Duodenal mucosa (tissue), 2 donors: ENCODE results near the gene VPS41.

Experiments used
- H3K27ac ChIP-seq: one replicate; pipeline ENCODE4 v1.7.0; 2013; ENCODE audit warnings: low read depth, low read length
- H3K27me3 ChIP-seq, 2 donors: one replicate each; pipeline ENCODE4 v1.7.0; 2013; ENCODE audit warnings: low read length in 2 of 2, control low read depth in 1 of 2; ENCODE audit not compliant: insufficient read depth in 2 of 2, control insufficient read depth in 1 of 2
- H3K36me3 ChIP-seq, 2 donors: one replicate each; pipeline ENCODE4 v1.7.0; 2013; ENCODE audit warnings: low read length in 2 of 2, control low read depth in 1 of 2; ENCODE audit not compliant: insufficient read depth in 2 of 2, control insufficient read depth in 1 of 2
- H3K4me1 ChIP-seq, 2 donors: one replicate each; pipeline ENCODE4 v1.7.0; 2013; ENCODE audit warnings: low read length in 2 of 2, control low read depth in 1 of 2; ENCODE audit not compliant: insufficient read depth in 2 of 2, control insufficient read depth in 1 of 2
- H3K4me3 ChIP-seq, 2 donors: one replicate each; pipeline ENCODE4 v1.7.0; 2013; ENCODE audit warnings: low read length in 2 of 2, low read depth in 1 of 2
- H3K9ac ChIP-seq, 2 donors: one replicate each; pipeline ENCODE4 v1.7.0; 2013; ENCODE audit warnings: low read length in 2 of 2, low read depth in 1 of 2
- H3K9me3 ChIP-seq, 2 donors: one replicate each; pipeline ENCODE4 v1.7.0; 2013; ENCODE audit warnings: low read length in 2 of 2, control low read depth in 1 of 2; ENCODE audit not compliant: control insufficient read depth in 1 of 2

VPS41 gene

GRCh38 chr7:38796626-38797501 lies 112.1 kb downstream of the VPS41 start:
- no peak overlapping the region for H3K9ac ChIP-seq

GRCh38 chr7:38795593-38795992 lies 113.4 kb downstream of the VPS41 start:
- H3K27me3 ChIP-seq = no peaks in the 10 kb centered on the region
- H3K36me3 ChIP-seq = peaks cover 6 to 15% of the 10 kb centered on the region in 2 donors

More at GRCh38 chr7:38796626-38797501, 112.1 kb downstream of the VPS41 start:
- Histone ChIP-seq H3K4me3 (no peak overlapping the region), H3K4me1 (no peaks in the 10 kb centered on the region), H3K36me3 (peaks cover 6 to 11% of the 10 kb centered on the region in 2 donors), H3K27ac (no peak overlapping the region), H3K27me3 (no peaks in the 10 kb centered on the region), H3K9me3 (no peaks in the 10 kb centered on the region)

GRCh38 chr7:38781991-38782390 lies 127.0 kb downstream of the VPS41 start:
- H3K9ac ChIP-seq = no peak overlapping the region
- no peaks in the 10 kb centered on the region for H3K4me1 ChIP-seq
- no peak overlapping the region for H3K27ac ChIP-seq
- H3K36me3 ChIP-seq = peaks cover under 1 to 6% of the 10 kb centered on the region in 2 donors
- no peaks in the 10 kb centered on the region for H3K27me3 ChIP-seq
- H3K4me3 ChIP-seq = no peak overlapping the region
- no peaks in the 10 kb centered on the region for H3K9me3 ChIP-seq

More at GRCh38 chr7:38795593-38795992, 113.4 kb downstream of the VPS41 start:
- Histone ChIP-seq H3K27ac (no peak overlapping the region), H3K9me3 (no peaks in the 10 kb centered on the region), H3K4me1 (no peaks in the 10 kb centered on the region), H3K4me3 (no peak overlapping the region), H3K9ac (no peak overlapping the region)

- H3K4me1 ChIP-seq = no peaks in the 10 kb centered on the region
- H3K9me3 ChIP-seq = no peaks in the 10 kb centered on the region
- H3K4me3 ChIP-seq = no peak overlapping the region
- peaks cover 6 to 15% of the 10 kb centered on the region in 2 donors for H3K36me3 ChIP-seq
- no peak overlapping the region for H3K27ac ChIP-seq
- H3K9ac ChIP-seq = no peak overlapping the region
- no peaks in the 10 kb centered on the region for H3K27me3 ChIP-seq
Observed at GRCh38 chr7:38777609-38778008, 131.4 kb downstream of the VPS41 start.

GRCh38 chr7:38775506-38776175 lies 133.3 kb downstream of the VPS41 start:
- Histone ChIP-seq H3K36me3 (peaks cover 6 to 23% of the 10 kb centered on the region in 2 donors), H3K27ac (no peak overlapping the region), H3K9ac (no peak overlapping the region), H3K9me3 (no peaks in the 10 kb centered on the region), H3K27me3 (no peaks in the 10 kb centered on the region), H3K4me3 (no peak overlapping the region), H3K4me1 (no peaks in the 10 kb centered on the region)

- no peak overlapping the region for H3K4me3 ChIP-seq
- H3K27me3 ChIP-seq = no peaks in the 10 kb centered on the region
- no peaks in the 10 kb centered on the region for H3K9me3 ChIP-seq
- no peaks in the 10 kb centered on the region for H3K4me1 ChIP-seq
- peaks cover 19 to 26% of the 10 kb centered on the region in 2 donors for H3K36me3 ChIP-seq
- no peak overlapping the region for H3K9ac ChIP-seq
- H3K27ac ChIP-seq = no peak overlapping the region
Observed at GRCh38 chr7:38773430-38773829, 135.6 kb downstream of the VPS41 start.

GRCh38 chr7:38760226-38760625 lies 148.8 kb downstream of the VPS41 start:
- H3K36me3 ChIP-seq = peaks cover 3 to 32% of the 10 kb centered on the region in 2 donors
- no peaks in the 10 kb centered on the region for H3K9me3 ChIP-seq
- no peak overlapping the region for H3K9ac ChIP-seq

GRCh38 chr7:38759028-38759427 lies 150.0 kb downstream of the VPS41 start:
- H3K4me3 ChIP-seq = no peak overlapping the region
- no peak overlapping the region for H3K9ac ChIP-seq
- H3K27ac ChIP-seq = no peak overlapping the region
- no peaks in the 10 kb centered on the region for H3K9me3 ChIP-seq
- no peaks in the 10 kb centered on the region for H3K4me1 ChIP-seq
- H3K27me3 ChIP-seq = no peaks in the 10 kb centered on the region
- peaks cover 6 to 29% of the 10 kb centered on the region in 2 donors for H3K36me3 ChIP-seq

More at GRCh38 chr7:38760226-38760625, 148.8 kb downstream of the VPS41 start:
- Histone ChIP-seq H3K4me3 (no peak overlapping the region), H3K4me1 (no peaks in the 10 kb centered on the region), H3K27ac (no peak overlapping the region), H3K27me3 (no peaks in the 10 kb centered on the region)

- no peak overlapping the region for H3K9ac ChIP-seq
- no peaks in the 10 kb centered on the region for H3K4me1 ChIP-seq
- H3K36me3 ChIP-seq = peaks cover 6 to 31% of the 10 kb centered on the region in 2 donors
- H3K27ac ChIP-seq = no peak overlapping the region
- H3K27me3 ChIP-seq = no peaks in the 10 kb centered on the region
- no peaks in the 10 kb centered on the region for H3K9me3 ChIP-seq
- H3K4me3 ChIP-seq = no peak overlapping the region
Observed at GRCh38 chr7:38757931-38758330, 151.1 kb downstream of the VPS41 start.

- Histone ChIP-seq H3K4me1 (no peaks in the 10 kb centered on the region), H3K36me3 (peaks cover 11 to 41% of the 10 kb centered on the region in 2 donors), H3K9me3 (no peaks in the 10 kb centered on the region), H3K9ac (no peak overlapping the region), H3K27me3 (no peaks in the 10 kb centered on the region), H3K27ac (no peak overlapping the region), H3K4me3 (no peak overlapping the region)
Observed at GRCh38 chr7:38756521-38756920, 152.5 kb downstream of the VPS41 start.
